Ishikawa (cell line): Measurements from ENCODE around the gene SANBR.

Experiments
- CREB1 ChIP-seq: IDR thresholded peaks from 2 replicates; pipeline ENCODE4 v1.6.1; 2012; ENCODE audit warnings: low read depth
- EP300 ChIP-seq: IDR thresholded peaks from 2 replicates; pipeline ENCODE4 v1.6.1; 2012; ENCODE audit warnings: borderline replicate concordance
- MAX ChIP-seq: IDR thresholded peaks from 2 replicates; pipeline ENCODE4 v1.6.1; 2012
- REST ChIP-seq: IDR thresholded peaks from 2 replicates; pipeline ENCODE4 v1.6.1; 2012; ENCODE audit warnings: low read depth, mild to moderate bottlenecking
- TAF1 ChIP-seq: IDR thresholded peaks from 2 replicates; pipeline ENCODE4 v1.6.1; 2012; ENCODE audit warnings: low read depth, mild to moderate bottlenecking
- USF1 ChIP-seq: IDR thresholded peaks from 2 replicates; pipeline ENCODE4 v1.6.1; 2012
- ZBTB7A ChIP-seq: IDR thresholded peaks from 2 replicates; pipeline ENCODE4 v1.6.1; 2012; ENCODE audit warnings: low read depth

- TF ChIP-seq ZBTB7A (no peak), REST (no peak), EP300 (no peak), USF1 (no peak), CREB1 (0 out of 2 replicates have a peak, but pooled peaks have one; percentile 22), MAX (no peak; the same call in 1 of the 2 replicates), TAF1 (peak; percentile 43; the same call in 1 of the 2 replicates)
Observed at GRCh38 chr2:61017556-61018317, 47.9 kb upstream of the SANBR start, which contains the start of the genes PEX13 and PUS10.
